Skeletal muscle tissue (tissue), 4 donors: ENCODE data around the gene HYDIN. TPM values are rescaled to one million over a fixed set of nuclear protein-coding genes. Genes with fewer than 3 reads are reported as not detected.

Experiments used
- H3K27ac ChIP-seq: one replicate; pipeline ENCODE4 v1.7.0; 2013; ENCODE audit warnings: mild to moderate bottlenecking, low read depth, low read length, inconsistent platforms
- H3K27me3 ChIP-seq, 3 donors: one replicate each; pipeline ENCODE4 v1.7.0; 2013; ENCODE audit warnings: low read length in 3 of 3; ENCODE audit not compliant: control insufficient read depth in 3 of 3, insufficient read depth in 3 of 3
- H3K36me3 ChIP-seq, 3 donors: one replicate each; pipeline ENCODE4 v1.7.0; 2013; ENCODE audit warnings: low read length in 3 of 3; ENCODE audit not compliant: control insufficient read depth in 3 of 3, insufficient read depth in 3 of 3
- H3K4me1 ChIP-seq, 3 donors: one replicate each; pipeline ENCODE4 v1.7.0; 2013; ENCODE audit warnings: low read length in 3 of 3, mild to moderate bottlenecking in 3 of 3; ENCODE audit not compliant: control insufficient read depth in 3 of 3, insufficient read depth in 3 of 3
- H3K4me3 ChIP-seq, 3 donors: one replicate each; pipeline ENCODE4 v1.7.0; 2013; ENCODE audit warnings: low read length in 3 of 3
- H3K9ac ChIP-seq, 3 donors: one replicate each; pipeline ENCODE4 v1.7.0; 2013; ENCODE audit warnings: low read length in 3 of 3, mild to moderate bottlenecking in 3 of 3, moderate library complexity in 2 of 3, low read depth in 1 of 3
- H3K9me3 ChIP-seq, 3 donors: one replicate each; pipeline ENCODE4 v1.7.0; 2013; ENCODE audit warnings: low read length in 3 of 3; ENCODE audit not compliant: control insufficient read depth in 3 of 3
- total RNA-seq: library from RNA; depleted of rRNA; stranded (reverse); fragments of >200 nt; gene quantifications from one replicate; pipeline ENCODE4 v1.2.3, GENCODE V29; 2014
- donor health status: Osteomylitis.

Gene HYDIN
- total RNA-seq, 1 donor from 2014 or later: 3.7 TPM

DNA sequence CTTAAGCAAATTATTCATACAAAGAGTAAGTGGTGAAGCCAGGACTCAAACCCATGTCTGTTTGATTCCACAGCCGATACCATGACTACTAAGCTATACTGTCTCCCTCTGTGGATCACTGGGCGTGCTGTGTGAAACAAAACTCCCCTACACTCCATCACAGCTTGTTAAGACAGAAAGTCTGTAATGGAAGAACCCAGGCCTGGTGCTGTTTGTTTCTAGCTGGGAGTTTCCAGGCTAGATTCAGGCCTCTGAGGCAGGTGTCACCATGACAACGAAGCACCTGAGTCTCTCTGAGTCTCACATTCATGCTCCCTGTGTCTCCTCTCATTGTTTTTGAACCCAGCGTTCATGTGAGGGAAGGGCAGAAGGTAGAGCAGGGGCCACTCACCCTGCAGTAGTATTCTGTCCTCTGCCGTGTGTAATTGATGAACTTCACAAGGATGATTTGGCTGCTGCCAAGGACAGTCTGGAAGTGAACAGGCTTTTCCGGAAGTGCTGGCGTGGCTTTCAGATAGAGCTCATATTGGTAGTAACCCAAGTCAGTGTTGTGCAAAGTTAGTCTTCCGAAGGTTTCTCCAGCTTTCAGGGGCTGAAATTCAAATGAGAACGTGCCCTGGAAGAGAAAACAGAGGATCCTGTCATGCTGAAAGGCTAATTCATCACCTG, 421.0 kb downstream of the HYDIN start:
- Histone ChIP-seq H3K9me3 (no peaks in the 10 kb centered on the region), H3K4me1 (no peaks in the 10 kb centered on the region), H3K36me3 (no peaks in the 10 kb centered on the region), H3K4me3 (no peak overlapping the region), H3K9ac (no peak overlapping the region), H3K27ac (no peak overlapping the region), H3K27me3 (peaks cover 8 to 15% (median 15%) of the 10 kb centered on the region in 3 donors)

- Histone ChIP-seq H3K27ac (no peak overlapping the region), H3K4me1 (no peaks in the 10 kb centered on the region), H3K9me3 (no peaks in the 10 kb centered on the region), H3K4me3 (no peak overlapping the region), H3K36me3 (no peaks in the 10 kb centered on the region), H3K9ac (no peak overlapping the region), H3K27me3 (peaks cover 13 to 15% (median 15%) of the 10 kb centered on the region in 3 donors)
Measured at GRCh38 chr16:70808371-70808770, 422.2 kb downstream of the HYDIN start.

GRCh38 chr16:70805787-70806186, 424.7 kb downstream of the HYDIN start:
- H3K9ac ChIP-seq: no peak overlapping the region
- H3K27ac ChIP-seq: no peak overlapping the region
- H3K9me3 ChIP-seq: peaks cover 0 to 2% (median 0%) of the 10 kb centered on the region in 3 donors
- peaks cover 13 to 15% (median 15%) of the 10 kb centered on the region in 3 donors for H3K27me3 ChIP-seq
- H3K4me1 ChIP-seq: peaks cover 0 to 3% (median 2%) of the 10 kb centered on the region in 3 donors
- H3K4me3 ChIP-seq: no peak overlapping the region
- no peaks in the 10 kb centered on the region for H3K36me3 ChIP-seq

DNA sequence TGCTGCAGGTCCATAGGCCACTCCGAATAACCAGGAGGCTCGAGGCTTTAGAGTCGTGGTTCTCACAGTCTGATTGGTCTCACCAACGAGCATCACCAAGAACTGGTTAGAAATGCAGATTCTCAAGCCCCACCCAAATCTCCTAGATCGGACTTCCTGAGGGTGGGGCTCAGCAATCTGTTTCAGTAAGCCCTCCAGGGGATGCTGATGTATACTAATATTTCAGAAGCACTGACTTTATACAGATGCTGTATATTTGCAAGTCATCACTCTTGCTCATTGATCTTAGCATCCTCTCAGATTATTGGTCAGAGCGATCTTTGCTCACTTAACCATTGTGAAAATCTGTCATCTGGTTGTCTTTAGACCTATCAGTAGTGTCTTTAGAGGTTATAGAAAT, 425.1 kb downstream of the HYDIN start:
- H3K4me3 ChIP-seq: no peak overlapping the region
- H3K9ac ChIP-seq: no peak overlapping the region
- H3K9me3 ChIP-seq: peaks cover 0 to 2% (median 0%) of the 10 kb centered on the region in 3 donors
- H3K27me3 ChIP-seq: peaks cover 13 to 15% (median 15%) of the 10 kb centered on the region in 3 donors
- H3K4me1 ChIP-seq: peaks cover 4 to 6% (median 4%) of the 10 kb centered on the region in 3 donors
- H3K36me3 ChIP-seq: no peaks in the 10 kb centered on the region
- no peak overlapping the region for H3K27ac ChIP-seq

DNA sequence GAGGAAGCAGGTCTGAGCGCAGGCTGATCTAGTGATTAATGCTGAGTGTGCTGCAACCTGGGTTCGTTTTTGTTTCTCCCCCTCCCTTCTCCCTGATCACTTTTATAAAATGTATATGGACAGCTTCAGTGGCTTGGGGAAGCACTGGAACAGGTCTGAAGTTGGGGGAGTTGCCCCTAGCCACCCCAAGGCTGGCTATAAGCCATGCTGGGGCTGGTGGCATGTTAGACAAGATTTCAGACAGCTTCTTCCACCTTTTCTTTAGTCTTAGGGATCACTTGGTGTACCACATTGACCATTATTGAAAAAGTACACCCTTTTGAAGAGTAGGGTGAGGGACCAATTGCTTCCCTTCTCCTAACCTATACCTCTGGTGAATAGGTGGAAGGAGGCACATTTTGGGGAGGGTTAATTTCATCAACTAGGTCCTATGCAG, 425.8 kb downstream of the HYDIN start:
- Histone ChIP-seq H3K4me3 (no peak overlapping the region), H3K27me3 (peaks cover 11 to 15% (median 13%) of the 10 kb centered on the region in 3 donors), H3K36me3 (no peaks in the 10 kb centered on the region), H3K27ac (no peak overlapping the region), H3K4me1 (peaks cover 9 to 12% (median 10%) of the 10 kb centered on the region in 3 donors), H3K9me3 (peaks cover 0 to 2% (median 0%) of the 10 kb centered on the region in 3 donors), H3K9ac (no peak overlapping the region)

GRCh38 chr16:70804153-70804733, 426.3 kb downstream of the HYDIN start:
- Histone ChIP-seq H3K27ac (no peak overlapping the region), H3K9me3 (peaks cover 0 to 2% (median 0%) of the 10 kb centered on the region in 3 donors), H3K27me3 (peaks cover 7 to 15% (median 13%) of the 10 kb centered on the region in 3 donors), H3K4me1 (peaks cover 10 to 14% (median 12%) of the 10 kb centered on the region in 3 donors), H3K4me3 (no peak overlapping the region), H3K36me3 (no peaks in the 10 kb centered on the region), H3K9ac (no peak overlapping the region)

DNA sequence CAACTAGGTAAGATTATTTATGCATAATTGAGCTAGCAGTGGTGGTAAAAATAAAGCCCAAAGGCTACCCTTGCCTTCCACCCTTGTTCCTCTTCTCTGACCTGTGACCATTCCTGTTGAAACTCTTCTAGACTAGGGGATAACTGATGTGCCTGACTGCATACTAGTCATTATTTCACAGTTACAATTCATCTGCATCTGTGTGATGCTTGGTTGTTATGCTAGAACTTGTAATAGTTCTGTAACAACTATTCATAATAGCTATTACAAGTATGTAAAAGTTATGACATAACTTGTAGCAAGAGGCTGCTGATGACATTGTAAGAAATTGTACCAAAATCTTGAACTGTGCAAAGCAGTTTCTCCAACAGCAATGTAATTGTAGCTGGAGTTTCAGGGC, 427.2 kb downstream of the HYDIN start:
- H3K9ac ChIP-seq: no peak overlapping the region

GRCh38 chr16:70801611-70802010, 428.9 kb downstream of the HYDIN start:
- Histone ChIP-seq H3K9ac (no peak overlapping the region), H3K27ac (no peak overlapping the region), H3K9me3 (peaks cover 0 to 2% (median 0%) of the 10 kb centered on the region in 3 donors), H3K4me3 (peak overlapping the region; percentile 91 to 98 (median 93)), H3K4me1 (peaks cover 10 to 22% (median 12%) of the 10 kb centered on the region in 3 donors), H3K36me3 (peaks cover 0 to 6% (median 0%) of the 10 kb centered on the region in 3 donors), H3K27me3 (peaks cover 0 to 7% (median 7%) of the 10 kb centered on the region in 3 donors)

More for the DNA sequence above, 427.2 kb downstream of the HYDIN start:
- H3K27me3 ChIP-seq: peaks cover 2 to 13% (median 10%) of the 10 kb centered on the region in 3 donors
- no peak overlapping the region for H3K4me3 ChIP-seq
- no peak overlapping the region for H3K27ac ChIP-seq
- peaks cover 10 to 22% (median 12%) of the 10 kb centered on the region in 3 donors for H3K4me1 ChIP-seq
- H3K36me3 ChIP-seq: peaks cover 0 to 6% (median 0%) of the 10 kb centered on the region in 3 donors
- H3K9me3 ChIP-seq: peaks cover 0 to 2% (median 0%) of the 10 kb centered on the region in 3 donors

DNA sequence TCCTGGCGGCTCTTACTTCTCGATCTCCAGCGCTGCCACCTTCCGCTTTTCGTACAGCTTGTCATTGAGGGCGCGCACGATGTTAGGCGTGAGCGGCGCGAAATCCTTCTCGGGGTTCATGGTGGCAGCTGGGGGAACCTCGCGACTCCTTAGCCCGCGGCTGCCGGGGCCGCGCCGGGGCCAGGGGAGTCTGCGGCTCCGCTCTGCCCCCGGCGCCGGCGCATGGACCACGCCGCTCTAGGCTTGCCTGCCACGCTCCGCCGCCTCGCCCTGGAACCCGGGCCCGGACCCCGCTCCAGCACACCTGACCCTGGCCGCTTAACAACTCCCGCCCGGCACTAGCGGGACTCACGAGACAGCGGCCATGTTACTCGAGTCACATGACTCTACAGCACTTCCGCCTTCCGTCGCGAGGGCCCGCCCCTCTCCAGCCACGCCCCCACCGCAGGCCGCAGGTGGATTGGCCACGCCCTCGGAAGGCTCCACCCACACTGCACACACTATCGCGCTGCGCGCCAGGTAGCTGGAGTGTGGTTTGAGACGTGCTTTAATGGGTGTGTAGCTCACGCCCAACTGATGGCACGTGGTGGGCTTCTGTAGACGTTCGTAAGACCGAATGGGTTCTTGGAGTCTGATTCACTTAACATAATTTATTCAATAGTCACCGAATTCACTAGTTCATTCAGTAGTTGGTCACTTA, 429.6 kb downstream of the HYDIN start, which contains the start of gene VAC14:
Gene VAC14, minus strand, starts transcription at position 378 of the 700 bp plus-strand sequence. Its CDS starts 258 bp downstream, at position 120.
- peak within 1 kb of the TSS; percentile 43 for H3K27ac ChIP-seq
- peaks cover 10 to 22% (median 12%) of the 10 kb centered on the region in 3 donors for H3K4me1 ChIP-seq

More for the DNA sequence above, 429.6 kb downstream of the HYDIN start, which contains the start of gene VAC14:
- Histone ChIP-seq H3K27me3 (peaks cover 0 to 7% (median 7%) of the 10 kb centered on the region in 3 donors), H3K9ac (peak within 1 kb of the TSS; percentile 84 to 92 (median 90)), H3K36me3 (peaks cover 0 to 6% (median 0%) of the 10 kb centered on the region in 3 donors), H3K4me3 (peak within 1 kb of the TSS; percentile 91 to 98 (median 93)), H3K9me3 (peaks cover 0 to 2% (median 0%) of the 10 kb centered on the region in 3 donors)
